H1 (cell line): Measurements from ENCODE around the gene HSDL2. TPM values are rescaled to one million over a fixed set of nuclear protein-coding genes. Genes with fewer than 3 reads are reported as not detected.

Experiments
- CTCF ChIA-PET: fragments of 300-600 bp; sonication (Branson Sonifier 250); formaldehyde crosslinking; loops from one replicate; lab custom pipeline; 2021; ENCODE audit not compliant: partially characterized antibody; lab: Charles Lee
- POLR2A ChIA-PET: fragments of 300-600 bp; sonication (Branson Sonifier 250); formaldehyde crosslinking; loops from one replicate; lab custom pipeline; 2021; ENCODE audit warnings: inconsistent platforms; ENCODE audit not compliant: partially characterized antibody; lab: Charles Lee
- DNase-seq, 2 experiments: peaks; one replicate each; pipeline versions ENCODE4 v3.0.0 to v3.0.0-alpha.2; 2010 to 2022; ENCODE audit warnings: low spot score in 2 of 2, low read depth in 1 of 2, mixed read lengths in 1 of 2
- FAIRE-seq: peaks from 2 replicates; lab custom pipeline; 2011; peaks lifted over from hg19 to GRCh38; lab: Jason Lieb, UNC
- H2AFZ ChIP-seq: 2 replicates; pipeline ENCODE4 v1.8.1; 2012; ENCODE audit warnings: low read length, inconsistent platforms
- H2AK5ac ChIP-seq: 2 replicates; pipeline ENCODE4 v1.6.1; 2013; ENCODE audit warnings: low read depth, low read length
- H2BK120ac ChIP-seq: replicated peaks from 2 replicates; pipeline ENCODE3; 2013; ENCODE audit warnings: low read depth, low read length, inconsistent platforms
- H2BK12ac ChIP-seq: 2 replicates; pipeline ENCODE4 v1.6.1; 2013; ENCODE audit warnings: low read depth, low read length
- H2BK15ac ChIP-seq: 2 replicates; pipeline ENCODE4 v1.6.1; 2013; ENCODE audit warnings: low read length
- H2BK20ac ChIP-seq: 2 replicates; pipeline ENCODE4 v1.6.1; 2013; ENCODE audit warnings: low read length
- H2BK5ac ChIP-seq: 2 replicates; pipeline ENCODE4 v1.6.1; 2013; ENCODE audit warnings: low read depth, low read length
- H3K14ac ChIP-seq: 2 replicates; pipeline ENCODE4 v1.6.1; 2013; ENCODE audit warnings: inconsistent platforms; ENCODE audit not compliant: insufficient read length
- H3K18ac ChIP-seq: 2 replicates; pipeline ENCODE4 v1.6.1; 2013; ENCODE audit warnings: low read length; ENCODE audit errors: extremely low read depth
- H3K23ac ChIP-seq: 2 replicates; pipeline ENCODE4 v1.6.1; 2013; ENCODE audit warnings: inconsistent platforms; ENCODE audit not compliant: insufficient read length
- H3K23me2 ChIP-seq: 2 replicates; pipeline ENCODE4 v1.6.1; 2013; ENCODE audit warnings: low read depth, low read length
- H3K27ac ChIP-seq: 2 replicates; pipeline ENCODE4 v1.6.1; 2011; ENCODE audit warnings: low read depth, low read length, inconsistent platforms
- H3K27me3 ChIP-seq, 4 experiments: replicated peaks in 1 of 4; 1 replicate in 1 of 4; 2 replicates in 3 of 4; pipeline versions ENCODE4 v1.6.1 to v1.8.1; 2011 to 2013; ENCODE audit warnings: low read length in 3 of 4, mild to moderate bottlenecking in 3 of 4, inconsistent platforms in 2 of 4, mixed read lengths in 2 of 4, moderate library complexity in 1 of 4; ENCODE audit not compliant: control insufficient read depth in 3 of 4, insufficient read depth in 3 of 4; ENCODE audit errors: extremely low read depth in 1 of 4
- H3K36me3 ChIP-seq, 4 experiments: 2 replicates each; pipeline versions ENCODE4 v1.6.1 to v1.8.1; 2011 to 2013; ENCODE audit warnings: mild to moderate bottlenecking in 4 of 4, low read length in 3 of 4, moderate library complexity in 2 of 4, control low read depth in 1 of 4, inconsistent platforms in 1 of 4; ENCODE audit not compliant: insufficient read depth in 4 of 4, control insufficient read depth in 2 of 4
- H3K4ac ChIP-seq: replicated peaks from 2 replicates; pipeline ENCODE3; 2013; ENCODE audit warnings: low read length, low read depth, mixed read lengths, inconsistent platforms; ENCODE audit not compliant: insufficient read length
- H3K4me1 ChIP-seq, 4 experiments: replicated peaks in 1 of 4; 1 replicate in 1 of 4; 2 replicates in 3 of 4; pipeline versions ENCODE4 v1.6.1 to v1.8.1; 2011 to 2013; ENCODE audit warnings: low read length in 3 of 4, inconsistent platforms in 2 of 4, mixed read lengths in 1 of 4; ENCODE audit not compliant: insufficient read depth in 4 of 4, control insufficient read depth in 3 of 4
- H3K4me2 ChIP-seq, 2 experiments: 2 replicates each; pipeline versions ENCODE4 v1.6.1 to v1.8.1; 2011 to 2013; ENCODE audit warnings: low read depth in 2 of 2, low read length in 2 of 2, control low read depth in 1 of 2, inconsistent platforms in 1 of 2, mild to moderate bottlenecking in 1 of 2; ENCODE audit not compliant: insufficient read depth in 1 of 2
- H3K4me3 ChIP-seq, 4 experiments: fragments of 200-600, 300-600 bp in 1 of 4; sonication (generic), shearing (Covaris generic), sonication (Bioruptor Twin) in 1 of 4; 2 replicates each; pipeline versions ENCODE4 v1.5.1 to v1.8.1; 2011 to 2016; ENCODE audit warnings: low read length in 4 of 4, low read depth in 3 of 4, control low read depth in 2 of 4, inconsistent platforms in 2 of 4, mild to moderate bottlenecking in 2 of 4, mixed read lengths in 1 of 4, moderate library complexity in 1 of 4; ENCODE audit not compliant: insufficient read depth in 2 of 4; ENCODE audit errors: extremely low read depth in 1 of 4
- H3K56ac ChIP-seq: replicated peaks from 2 replicates; pipeline ENCODE3; 2013; ENCODE audit warnings: low read depth, mild to moderate bottlenecking, mixed read lengths, low read length, inconsistent platforms; ENCODE audit not compliant: insufficient read length
- H3K79me1 ChIP-seq: 2 replicates; pipeline ENCODE4 v1.6.1; 2013; ENCODE audit warnings: low read depth, low read length, control low read depth
- H3K79me2 ChIP-seq, 2 experiments: 2 replicates each; pipeline versions ENCODE4 v1.6.1 to v1.8.1; 2012 to 2013; ENCODE audit warnings: low read length in 2 of 2, mild to moderate bottlenecking in 2 of 2, inconsistent platforms in 1 of 2; ENCODE audit not compliant: insufficient read depth in 2 of 2, control insufficient read depth in 1 of 2
- H3K9ac ChIP-seq, 4 experiments: replicated peaks in 1 of 4; 1 replicate in 1 of 4; 2 replicates in 3 of 4; pipeline versions ENCODE4 v1.6.1 to v1.8.1; 2011 to 2013; ENCODE audit warnings: low read depth in 3 of 4, low read length in 3 of 4, control low read depth in 2 of 4, mild to moderate bottlenecking in 2 of 4, moderate library complexity in 2 of 4, inconsistent platforms in 1 of 4; ENCODE audit errors: extremely low read depth in 1 of 4
- H3K9me3 ChIP-seq, 2 experiments: 2 replicates each; pipeline versions ENCODE4 v1.6.1 to v1.8.1; 2012 to 2013; ENCODE audit warnings: mild to moderate bottlenecking in 2 of 2, moderate library complexity in 2 of 2, control low read depth in 1 of 2, inconsistent platforms in 1 of 2, low read depth in 1 of 2, low read length in 1 of 2, mixed read lengths in 1 of 2; ENCODE audit not compliant: insufficient read depth in 2 of 2
- H4K20me1 ChIP-seq, 2 experiments: replicated peaks in 1 of 2; 2 replicates each; pipeline versions ENCODE3 to v1.8.1; 2011 to 2013; ENCODE audit warnings: inconsistent platforms in 2 of 2, low read length in 2 of 2, mild to moderate bottlenecking in 1 of 2; ENCODE audit not compliant: insufficient read depth in 2 of 2, control insufficient read depth in 1 of 2
- H4K5ac ChIP-seq: 2 replicates; pipeline ENCODE4 v1.6.1; 2013; ENCODE audit warnings: low read length, low read depth, mixed read lengths, inconsistent platforms; ENCODE audit not compliant: insufficient read length
- H4K8ac ChIP-seq: 2 replicates; pipeline ENCODE4 v1.8.0; 2013; ENCODE audit warnings: mild to moderate bottlenecking, moderate library complexity, low read length, inconsistent platforms; ENCODE audit not compliant: insufficient read depth; ENCODE audit errors: extremely low read depth
- H4K91ac ChIP-seq: replicated peaks from 2 replicates; pipeline ENCODE3; 2013; ENCODE audit warnings: low read length, mixed read lengths, inconsistent platforms; ENCODE audit not compliant: insufficient read length
- EP300 ChIP-seq, 2 experiments: IDR thresholded peaks; 1 replicate in 1 of 2; 2 replicates in 1 of 2; pipeline ENCODE4 v1.6.1; 2011 to 2012; ENCODE audit warnings: low read depth in 2 of 2, low read length in 2 of 2, mild to moderate bottlenecking in 2 of 2, borderline replicate concordance in 1 of 2, inconsistent platforms in 1 of 2, moderate library complexity in 1 of 2
- HDAC6 ChIP-seq: IDR thresholded peaks from one replicate; pipeline ENCODE4 v1.7.1; 2012; ENCODE audit warnings: low read depth, mild to moderate bottlenecking, inconsistent platforms, low read length, moderate library complexity
- KDM5A ChIP-seq: fragments of 200-600 bp; IDR thresholded peaks from 2 replicates; pipeline ENCODE4 v1.7.1; 2012; ENCODE audit warnings: mild to moderate bottlenecking, low read length, inconsistent platforms, mixed read lengths
- PHF8 ChIP-seq: fragments of 200-600 bp; sonication (generic); conservative IDR thresholded peaks from 2 replicates; pipeline ENCODE4 v1.7.1; 2012; ENCODE audit warnings: low read depth, mild to moderate bottlenecking, inconsistent platforms, low read length, moderate library complexity
- RAD21 ChIP-seq, 2 experiments: IDR thresholded peaks in 1 of 2; conservative IDR thresholded peaks in 1 of 2; 2 replicates each; pipeline ENCODE4 v1.6.1; 2011; ENCODE audit warnings: low read depth in 2 of 2, low read length in 2 of 2, improper control_type of control experiment in 1 of 2, inconsistent platforms in 1 of 2, mild to moderate bottlenecking in 1 of 2, moderate library complexity in 1 of 2
- SAP30 ChIP-seq: fragments of 300-600 bp; sonication (generic); IDR thresholded peaks from 2 replicates; pipeline ENCODE4 v1.7.1; 2012; ENCODE audit warnings: low read length, moderate library complexity, mild to moderate bottlenecking, inconsistent platforms; ENCODE audit not compliant: insufficient read depth, insufficient replicate concordance
- TAF1 ChIP-seq: IDR thresholded peaks from 2 replicates; pipeline ENCODE4 v1.6.1; 2011; ENCODE audit warnings: mild to moderate bottlenecking, low read depth, low read length
- WGBS, 2 experiments: shearing (Covaris generic) in 1 of 2; methylation state at CpG; one replicate each; pipeline versions ENCODE4 v1.1.6 to v1.1.7; 2013 to 2015; ENCODE audit warnings: low lambda C conversion rate in 2 of 2, mixed read lengths in 2 of 2, inconsistent platforms in 1 of 2, low coverage in 1 of 2, missing lambda C conversion rate in 1 of 2; ENCODE audit not compliant: insufficient replicate concordance in 2 of 2, insufficient coverage in 1 of 2, insufficient read length in 1 of 2; ENCODE audit errors: extremely low coverage in 1 of 2, missing lambda C conversion rate in 1 of 2; 5-methylcytosine and 5-hydroxymethylcytosine counted together
- polyA plus RNA-seq, 7 experiments: library from polyadenylated mRNA; depleted of rRNA in 3 of 7; stranded (reverse) in 5 of 7; unstranded in 2 of 7; fragments of >200 nt in 5 of 7; fragments of 200-250 nt in 2 of 7; gene quantifications; 1 replicate in 5 of 7; 2 replicates in 1 of 7; 4 replicates in 1 of 7; pipeline versions ENCODE4 v1.2.1 to v1.2.3, GENCODE V29; 2011 to 2013; ENCODE audit warnings: missing spikeins in 2 of 7, mixed read lengths in 2 of 7
- total RNA-seq: library from RNA; stranded (reverse); fragmentation: NEBNext Ultra II Directional; extraction: Animal tissue kit (Norgen Biotek cat#: 25700); gene quantifications from 2 replicates; pipeline ENCODE4 v1.2.1, GENCODE V29; 2021
- TF ChIP-seq, protein P1 (sequence below): IDR thresholded peaks from 2 replicates; pipeline ENCODE4 v1.6.1; 2011; ENCODE audit warnings: low read depth, mild to moderate bottlenecking, low read length; ENCODE audit not compliant: insufficient read depth

Gene HSDL2
- total and polyA plus RNA-seq, 2 of the 8 experiments (the other 6 are each of a cell fraction or from before 2014, with no cell fraction given): 6.6 to 15.4 TPM

DNA sequence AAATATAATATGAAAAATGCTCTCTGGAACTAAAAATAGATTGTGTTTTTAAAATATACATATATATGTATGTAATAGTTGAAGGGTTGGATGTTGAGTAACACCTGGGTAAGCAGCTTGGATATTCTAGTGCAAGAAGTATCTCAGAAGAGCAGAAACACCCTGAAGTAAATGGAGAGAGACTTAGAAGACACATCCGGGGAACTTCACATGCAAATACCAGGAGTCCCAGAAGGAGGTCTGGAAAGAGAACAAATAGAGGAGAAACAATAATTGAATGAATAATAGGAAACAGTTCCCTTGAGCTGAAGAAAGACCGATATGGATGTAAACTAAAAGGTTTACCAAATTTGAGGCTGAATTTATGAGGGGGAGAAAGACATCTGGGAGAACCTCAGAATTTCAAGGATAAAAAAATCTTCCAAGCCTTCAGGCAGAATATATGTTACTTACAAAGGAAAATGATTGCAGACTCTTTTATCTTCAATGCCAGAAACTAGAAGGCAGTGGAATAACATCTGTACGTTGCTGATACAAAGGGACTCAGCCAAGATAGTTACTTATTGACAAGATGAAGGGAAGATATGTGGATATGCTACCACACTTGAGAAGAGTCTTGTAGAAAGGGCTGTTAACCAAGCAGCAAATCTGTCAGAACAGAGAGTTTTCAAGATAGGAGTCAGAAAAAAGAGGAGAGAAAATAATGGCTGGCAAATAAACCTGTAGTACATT, 42.7 kb downstream of the HSDL2 start:
- CTCF ChIA-PET: interaction anchor here (0.6 to 1.9 kb wide), 3 partner anchors 12 to 331 kb away, joined by 3 to 5 read pairs (median 3); no protein-coding TSS in a partner anchor
- WGBS, 2 experiments: 93% methylated on average over 3 of the region's 3 CpGs; no CpG with 5 or more reads in 1 of the 2 experiments
- no peak for TF ChIP-seq TAF1
- no peak for TF ChIP-seq PHF8
- TF ChIP-seq SAP30: no peak
- TF ChIP-seq EP300 (IDR thresholded peaks at IDR 0.05; ENCODE audit: borderline replicate concordance in 1 of 2, low read depth in 2 of 2, low read length in 2 of 2): no peak
- TF ChIP-seq KDM5A: no peak
- TF ChIP-seq HDAC6: no peak
- TF ChIP-seq, protein P1, sequence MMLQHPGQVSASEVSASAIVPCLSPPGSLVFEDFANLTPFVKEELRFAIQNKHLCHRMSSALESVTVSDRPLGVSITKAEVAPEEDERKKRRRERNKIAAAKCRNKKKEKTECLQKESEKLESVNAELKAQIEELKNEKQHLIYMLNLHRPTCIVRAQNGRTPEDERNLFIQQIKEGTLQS: no peak
- no peak for TF ChIP-seq RAD21 (IDR thresholded peaks at IDR 0.05 in 1 of 2, conservative IDR thresholded peaks at IDR 0.05 in 1 of 2; ENCODE audit: low read depth in 2 of 2, low read length in 2 of 2)

More for the DNA sequence above, 42.7 kb downstream of the HSDL2 start:
- Histone ChIP-seq H4K5ac (no peak overlapping the region), H2BK15ac (no peak overlapping the region), H2BK5ac (no peak overlapping the region), H3K79me1 (no peaks in the 10 kb centered on the region), H3K18ac (no peak overlapping the region), H3K14ac (no peak overlapping the region), H3K9ac (no peak overlapping the region), H3K27ac (no peak overlapping the region), H3K4me1 (no peaks in the 10 kb centered on the region), H3K23ac (no peak overlapping the region), H3K36me3 (no peaks in the 10 kb centered on the region; a peak in 1 of 8 replicates), H2BK20ac (no peak overlapping the region), H4K8ac (no peak overlapping the region), H3K56ac (no peak overlapping the region), H3K4ac (no peak overlapping the region), H2BK120ac (no peak overlapping the region), H3K9me3 (no peaks in the 10 kb centered on the region), H3K79me2 (no peaks in the 10 kb centered on the region), H3K27me3 (no peaks in the 10 kb centered on the region), H3K4me2 (no peak overlapping the region), H3K4me3 (no peak overlapping the region), H2AK5ac (no peak overlapping the region), H3K23me2 (no peaks in the 10 kb centered on the region), H2AFZ (no peak overlapping the region), H4K20me1 (no peaks in the 10 kb centered on the region), H2BK12ac (no peak overlapping the region), H4K91ac (no peak overlapping the region)
- FAIRE-seq: no peak
- no peak for DNase-seq
- POLR2A ChIA-PET: no interaction called here
